SK-N-MC (cell line): ENCODE results near the gene FAR2.

Source experiments
- EZH2 ChIP-seq: fragments of 200-600 bp; sonication (generic); IDR thresholded peaks from one replicate; pipeline ENCODE4 v1.6.1; 2017; ENCODE audit warnings: antibody characterized with exemption
- POLR2AphosphoS5 ChIP-seq: IDR thresholded peaks from 2 replicates; pipeline ENCODE4 v1.6.1; 2012; ENCODE audit warnings: mild to moderate bottlenecking, low read depth, low read length, borderline replicate concordance

GRCh38 chr12:29244159-29244765, 95.2 kb downstream of the FAR2 start:
- TF ChIP-seq POLR2AphosphoS5 (no peak), EZH2 (no peak)
